Measurements from ENCODE around the gene EYS.

EYS gene

DNA sequence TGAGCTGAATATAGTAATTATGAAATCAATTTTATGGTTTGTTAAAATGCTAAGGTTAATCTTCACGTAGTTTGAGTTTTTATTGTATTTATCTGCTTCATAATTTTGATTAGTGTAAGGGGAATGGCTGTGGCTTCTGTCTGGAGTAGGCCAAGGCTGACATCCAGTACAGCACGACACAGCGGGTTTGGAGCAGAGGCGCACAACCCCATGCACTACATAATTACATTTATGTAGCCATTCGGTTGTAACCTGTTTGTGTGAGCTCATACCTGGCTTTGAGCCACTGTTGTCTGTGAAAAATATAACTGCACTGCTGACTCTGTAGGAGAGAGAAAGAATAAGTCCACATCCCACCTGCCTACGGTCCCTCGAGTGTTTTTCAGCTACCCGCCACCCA, 615.5 kb downstream of the EYS start:
- DNase-seq (ENCODE audit: low spot score), result no peak
- H3K27ac ChIP-seq, result no peak overlapping the region
- TF ChIP-seq, protein P1, sequence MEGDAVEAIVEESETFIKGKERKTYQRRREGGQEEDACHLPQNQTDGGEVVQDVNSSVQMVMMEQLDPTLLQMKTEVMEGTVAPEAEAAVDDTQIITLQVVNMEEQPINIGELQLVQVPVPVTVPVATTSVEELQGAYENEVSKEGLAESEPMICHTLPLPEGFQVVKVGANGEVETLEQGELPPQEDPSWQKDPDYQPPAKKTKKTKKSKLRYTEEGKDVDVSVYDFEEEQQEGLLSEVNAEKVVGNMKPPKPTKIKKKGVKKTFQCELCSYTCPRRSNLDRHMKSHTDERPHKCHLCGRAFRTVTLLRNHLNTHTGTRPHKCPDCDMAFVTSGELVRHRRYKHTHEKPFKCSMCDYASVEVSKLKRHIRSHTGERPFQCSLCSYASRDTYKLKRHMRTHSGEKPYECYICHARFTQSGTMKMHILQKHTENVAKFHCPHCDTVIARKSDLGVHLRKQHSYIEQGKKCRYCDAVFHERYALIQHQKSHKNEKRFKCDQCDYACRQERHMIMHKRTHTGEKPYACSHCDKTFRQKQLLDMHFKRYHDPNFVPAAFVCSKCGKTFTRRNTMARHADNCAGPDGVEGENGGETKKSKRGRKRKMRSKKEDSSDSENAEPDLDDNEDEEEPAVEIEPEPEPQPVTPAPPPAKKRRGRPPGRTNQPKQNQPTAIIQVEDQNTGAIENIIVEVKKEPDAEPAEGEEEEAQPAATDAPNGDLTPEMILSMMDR (IDR thresholded peaks at IDR 0.05), result no peak

DNA sequence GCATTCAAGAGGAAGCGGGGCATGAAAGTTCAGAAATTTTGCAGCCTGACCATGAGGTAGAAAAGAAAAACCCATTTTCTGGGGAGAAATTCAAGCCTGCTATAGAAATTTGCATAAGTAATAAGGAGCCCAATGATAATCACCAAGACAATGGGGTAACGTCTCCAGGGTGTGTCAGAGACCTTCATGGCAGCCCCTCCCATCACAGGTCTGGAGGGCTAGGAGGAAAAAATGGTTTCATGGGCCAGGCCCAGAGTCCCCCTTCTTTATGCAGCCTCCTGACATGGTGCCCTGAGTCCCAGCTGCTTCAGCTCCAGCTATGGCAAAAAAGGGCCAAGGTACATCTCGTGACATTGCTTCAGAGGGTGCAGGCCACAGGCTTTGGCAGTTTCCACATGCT, 618.5 kb downstream of the EYS start:
- Histone ChIP-seq H3K4me3 (no peak overlapping the region), H3K27ac (no peak overlapping the region)
- DNase-seq (ENCODE audit: low spot score), result no peak
- TF ChIP-seq, protein P1 (IDR thresholded peaks at IDR 0.05), result no peak

More for the DNA sequence above, 615.5 kb downstream of the EYS start:
- H3K4me3 ChIP-seq, result no peak overlapping the region

DNA sequence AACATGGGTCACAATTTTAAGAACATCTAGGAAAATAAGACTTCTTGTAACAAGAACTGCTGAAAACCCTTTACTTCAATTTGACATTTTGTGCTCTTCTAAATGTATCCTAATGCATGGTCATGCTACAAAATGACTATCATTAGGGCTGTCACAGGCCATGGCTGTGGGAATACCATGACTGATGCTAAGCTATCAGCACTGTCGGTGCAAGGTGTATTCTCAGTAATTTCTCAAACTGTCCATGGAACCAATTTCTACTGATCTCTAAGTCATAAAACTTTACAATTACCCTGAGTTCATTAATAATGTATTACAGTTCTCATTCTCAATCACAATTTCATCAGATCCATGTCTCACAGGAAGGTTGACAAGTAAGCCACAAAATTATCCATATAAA, 625.3 kb downstream of the EYS start:
- TF ChIP-seq, protein P1 (IDR thresholded peaks at IDR 0.05), result no peak
- no peak for DNase-seq (ENCODE audit: low spot score)
- H3K27ac ChIP-seq, result no peak overlapping the region
- H3K4me3 ChIP-seq, result no peak overlapping the region

DNA sequence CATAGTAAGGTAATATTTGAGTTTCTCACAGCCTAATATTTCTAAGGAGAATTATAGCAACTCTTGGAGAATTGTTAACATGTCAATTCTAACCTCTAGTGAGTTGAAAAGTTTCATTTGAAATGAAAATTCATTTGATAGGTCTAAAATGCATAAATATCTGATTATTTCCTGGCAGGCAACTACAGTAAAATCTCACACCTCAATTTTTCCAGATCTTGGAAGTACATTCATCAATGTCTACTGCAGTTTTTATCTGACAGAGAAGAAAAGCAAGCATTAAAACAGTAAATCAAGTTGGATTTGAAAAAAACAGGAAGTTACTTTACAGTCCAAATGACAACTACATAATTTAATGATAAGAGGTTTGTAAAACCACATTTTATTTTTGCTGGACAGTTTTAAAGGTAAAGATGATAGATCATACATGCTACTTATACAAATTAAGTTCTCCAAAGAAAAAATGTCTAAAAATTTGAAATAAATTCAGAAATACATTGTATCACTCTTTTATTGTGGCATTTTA, 631.3 kb downstream of the EYS start:
- Histone ChIP-seq H3K4me3 (no peak overlapping the region), H3K27ac (no peak overlapping the region)
- DNase-seq (ENCODE audit: low spot score), result no peak
- TF ChIP-seq, protein P1 (IDR thresholded peaks at IDR 0.05), result no peak

DNA sequence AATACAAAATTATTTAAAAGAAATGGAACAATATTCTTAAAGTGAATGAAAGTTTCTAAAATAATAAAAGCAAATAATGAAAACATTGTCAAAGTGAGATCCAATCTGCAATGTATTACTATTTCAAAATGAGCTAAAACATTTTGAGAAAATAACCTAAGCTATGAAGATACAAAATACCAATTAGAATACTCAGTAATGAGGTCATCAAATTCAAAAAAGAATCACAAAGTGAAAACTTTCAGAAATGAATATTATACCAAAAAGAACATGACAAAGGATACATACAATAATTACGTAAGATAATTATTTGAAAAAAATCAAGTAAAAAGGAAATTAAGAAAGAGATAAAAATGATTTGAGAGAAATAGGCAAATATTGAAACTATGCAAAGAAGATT, 634.5 kb downstream of the EYS start:
- no peak for DNase-seq (ENCODE audit: low spot score)
- Histone ChIP-seq H3K27ac (no peak overlapping the region), H3K4me3 (no peak overlapping the region)
- TF ChIP-seq, protein P1 (IDR thresholded peaks at IDR 0.05), result no peak

DNA sequence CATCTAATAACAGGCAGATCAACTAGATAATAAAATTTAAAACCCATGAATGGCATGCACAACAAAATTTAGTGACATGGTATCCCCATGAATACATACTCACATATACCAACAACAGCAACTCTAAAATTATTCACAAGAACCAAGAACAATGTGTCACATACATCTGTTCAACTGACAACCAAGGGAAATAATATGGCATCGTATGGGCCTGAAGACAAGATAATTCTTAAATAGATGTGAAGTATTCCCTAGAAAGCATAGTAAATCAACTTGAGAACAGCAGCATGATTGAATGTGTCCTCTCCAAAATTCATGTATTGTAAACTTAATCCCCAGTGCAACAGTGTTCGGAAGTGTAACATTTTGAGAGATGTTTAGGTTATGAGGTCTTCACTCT, 635.5 kb downstream of the EYS start:
- TF ChIP-seq, protein P1 (IDR thresholded peaks at IDR 0.05), result no peak
- Histone ChIP-seq H3K4me3 (no peak overlapping the region), H3K27ac (no peak overlapping the region)
- DNase-seq (ENCODE audit: low spot score), result no peak

DNA sequence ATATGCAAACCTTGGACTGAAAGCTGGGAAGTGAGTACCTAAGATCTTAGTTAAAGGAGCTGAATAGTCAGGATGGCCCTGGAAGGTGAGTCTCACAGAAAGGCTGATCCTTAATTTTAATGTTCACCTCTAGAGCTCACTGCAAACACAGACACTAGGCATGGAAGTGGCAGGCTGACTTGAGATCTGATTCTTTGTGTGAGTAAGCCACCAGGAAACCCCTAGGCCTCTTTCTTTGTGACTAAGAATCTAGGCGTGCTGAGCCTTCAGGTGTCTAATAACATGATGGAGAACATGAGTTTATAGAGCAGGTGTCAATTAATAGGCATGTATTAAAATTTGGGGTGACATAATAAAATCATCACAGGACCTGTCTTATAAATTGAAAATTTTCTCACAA, 642.2 kb downstream of the EYS start:
- DNase-seq (ENCODE audit: low spot score), result no peak

More for the DNA sequence above, 642.2 kb downstream of the EYS start:
- no peak overlapping the region for H3K27ac ChIP-seq
- TF ChIP-seq, protein P1 (IDR thresholded peaks at IDR 0.05), result no peak
- no peak overlapping the region for H3K4me3 ChIP-seq
